WTC11 (cell line): ENCODE measurements around the gene NTRK2. TPM values are rescaled to one million over a fixed set of nuclear protein-coding genes. Genes with fewer than 3 reads are reported as not detected.

Experiments used
- ATAC-seq: fragments of 200-7000 bp; cut with Tn5 transposase; 2 replicates; pipeline ENCODE4 v1.10.0; 2021; ENCODE audit warnings: mild to moderate bottlenecking, moderate library complexity
- CTCF ChIA-PET: fragments of 300-600 bp; sonication (Branson Sonifier 250); formaldehyde crosslinking; loops from one replicate; lab custom pipeline; 2021; ENCODE audit warnings: antibody characterized with exemption; lab: Charles Lee
- POLR2A ChIA-PET: fragments of 350-600 bp; sonication (Branson Sonifier 250); formaldehyde crosslinking; loops from one replicate; lab custom pipeline; 2021; ENCODE audit warnings: antibody characterized with exemption; lab: Charles Lee
- DNase-seq: peaks from one replicate; pipeline ENCODE4 v3.0.0; 2021; ENCODE audit warnings: low spot score
- H3K27ac Mint-ChIP-seq: 2 replicates; pipeline ENCODE4 v1.8.0; 2021; ENCODE audit warnings: mixed read lengths
- H3K27me3 Mint-ChIP-seq: 2 replicates; pipeline ENCODE4 v1.8.0; 2021; ENCODE audit warnings: low read depth, mild to moderate bottlenecking, moderate library complexity, mixed read lengths
- H3K36me3 Mint-ChIP-seq: 2 replicates; pipeline ENCODE4 v1.8.0; 2021; ENCODE audit warnings: mixed read lengths
- H3K4me1 Mint-ChIP-seq: 2 replicates; pipeline ENCODE4 v1.8.0; 2022; ENCODE audit warnings: mixed read lengths
- H3K4me3 Mint-ChIP-seq: 2 replicates; pipeline ENCODE4 v1.8.0; 2021; ENCODE audit warnings: mild to moderate bottlenecking, moderate library complexity, mixed read lengths
- H3K9me3 Mint-ChIP-seq: 2 replicates; pipeline ENCODE4 v1.8.0; 2021; ENCODE audit warnings: mixed read lengths
- E2F4 ChIP-seq: sonication (generic); formaldehyde crosslinking; IDR thresholded peaks from 2 replicates; pipeline ENCODE4 v1.8.1; 2022; ENCODE audit warnings: low read depth, mild to moderate bottlenecking, moderate library complexity, missing genetic modification reagents, borderline replicate concordance
- NR1H2 ChIP-seq: sonication (generic); formaldehyde crosslinking; IDR thresholded peaks from 2 replicates; pipeline ENCODE4 v1.9.0; 2021; ENCODE audit warnings: mild to moderate bottlenecking, moderate library complexity, missing genetic modification reagents
- NR3C1 ChIP-seq: sonication (generic); formaldehyde crosslinking; conservative IDR thresholded peaks from 2 replicates; pipeline ENCODE4 v1.8.1; 2023; ENCODE audit warnings: low read depth, mild to moderate bottlenecking, missing genetic modification reagents
- OVOL2 ChIP-seq: fragments of 250-450 bp; sonication (Bioruptor Pico); IDR thresholded peaks from 2 replicates; pipeline ENCODE4 v1.9.0; 2021; ENCODE audit warnings: mild to moderate bottlenecking, borderline replicate concordance
- PRDM15 ChIP-seq: sonication (generic); formaldehyde crosslinking; IDR thresholded peaks from 2 replicates; pipeline ENCODE4 v1.8.0; 2022; ENCODE audit warnings: missing genetic modification reagents
- PRRX2 ChIP-seq: fragments of 250-450 bp; sonication (Bioruptor Pico); IDR thresholded peaks from 2 replicates; pipeline ENCODE4 v1.8.0; 2021; ENCODE audit warnings: mild to moderate bottlenecking
- TEAD4 ChIP-seq: sonication (generic); formaldehyde crosslinking; IDR thresholded peaks from 2 replicates; pipeline ENCODE4 v1.8.0; 2022; ENCODE audit warnings: mild to moderate bottlenecking, missing genetic modification reagents
- ZNF121 ChIP-seq: sonication (generic); formaldehyde crosslinking; IDR thresholded peaks from 2 replicates; pipeline ENCODE4 v1.8.0; 2023; ENCODE audit warnings: missing genetic modification reagents
- ZNF138 ChIP-seq: sonication (generic); formaldehyde crosslinking; conservative IDR thresholded peaks from 2 replicates; pipeline ENCODE4 v1.8.1; 2022; ENCODE audit warnings: mild to moderate bottlenecking, moderate library complexity, missing genetic modification reagents
- ZNF317 ChIP-seq: sonication (generic); formaldehyde crosslinking; IDR thresholded peaks from 2 replicates; pipeline ENCODE4 v1.8.1; 2023; ENCODE audit warnings: low read depth, mild to moderate bottlenecking, moderate library complexity, missing genetic modification reagents, borderline replicate concordance
- ZNF416 ChIP-seq: fragments of 250-450 bp; sonication (Bioruptor Pico); IDR thresholded peaks from 2 replicates; pipeline ENCODE4 v1.9.0; 2021; ENCODE audit warnings: mild to moderate bottlenecking, inconsistent platforms
- total RNA-seq: library from RNA; stranded (reverse); gene quantifications from 3 replicates; pipeline ENCODE4 v1.2.3, GENCODE V29; 2021
- TF ChIP-seq, protein P1 (sequence below): sonication (generic); formaldehyde crosslinking; IDR thresholded peaks from 2 replicates; pipeline ENCODE4 v1.8.1; 2023; ENCODE audit warnings: mild to moderate bottlenecking, missing genetic modification reagents
- TF ChIP-seq, protein P2 (sequence below): fragments of 250-450 bp; sonication (Bioruptor Pico); IDR thresholded peaks from 2 replicates; pipeline ENCODE4 v1.9.0; 2021; ENCODE audit warnings: mild to moderate bottlenecking, borderline replicate concordance
- TF ChIP-seq, protein P3 (sequence below): sonication (generic); formaldehyde crosslinking; IDR thresholded peaks from 2 replicates; pipeline ENCODE4 v1.8.1; 2022; ENCODE audit warnings: missing genetic modification reagents, borderline replicate concordance

NTRK2 gene
- total RNA-seq, 1 experiment from 2014 or later = 0.02 TPM

DNA sequence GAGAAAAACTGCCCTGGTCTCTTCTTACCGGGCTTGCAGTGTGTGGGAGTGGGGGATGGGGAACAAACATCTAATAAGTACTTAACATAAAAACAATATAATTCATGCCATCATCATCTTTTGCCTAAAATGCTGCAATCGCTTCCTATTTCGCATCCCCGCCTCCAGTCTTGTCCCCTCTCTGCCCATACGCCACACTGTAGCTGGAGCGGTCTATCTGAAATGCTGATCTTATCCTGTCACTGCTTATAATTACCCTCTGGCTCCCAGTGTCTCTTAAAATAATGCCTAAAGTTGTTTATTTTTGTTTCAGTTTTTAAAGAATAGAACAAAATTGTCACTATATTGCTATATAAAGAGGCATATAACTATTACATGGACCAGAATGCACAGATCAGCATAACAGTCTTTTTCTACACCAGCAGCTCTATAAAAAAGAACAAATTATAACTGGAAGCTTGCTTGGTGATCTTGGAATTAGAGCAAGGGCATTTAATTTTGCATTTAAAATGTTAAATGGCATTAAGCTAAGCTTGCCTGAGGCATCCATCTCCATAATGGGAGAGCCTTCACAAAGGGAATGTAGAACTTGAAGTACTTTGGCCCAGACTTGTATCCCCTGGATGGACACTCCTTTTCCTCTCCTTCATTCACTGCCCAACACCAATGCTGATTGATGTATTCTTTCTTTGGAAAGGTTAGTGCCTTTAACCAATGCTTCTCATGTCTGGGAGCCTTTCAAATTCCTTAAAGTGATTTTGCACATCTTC is 12.2 kb downstream of the NTRK2 start:
- no peaks in the 10 kb centered on the region for H3K9me3 Mint-ChIP-seq
- no peak overlapping the region for H3K27ac Mint-ChIP-seq
- H3K36me3 Mint-ChIP-seq = no peaks in the 10 kb centered on the region
- no peak overlapping the region for H3K4me3 Mint-ChIP-seq
- no peaks in the 10 kb centered on the region for H3K27me3 Mint-ChIP-seq
- ATAC-seq (no peak), DNase-seq (no peak)
- TF ChIP-seq ZNF317 = no peak
- no peak for TF ChIP-seq NR1H2 (CRISPR knock-in tag)
- TF ChIP-seq OVOL2 (CRISPR knock-in tag) = no peak
- TF ChIP-seq, protein P1, sequence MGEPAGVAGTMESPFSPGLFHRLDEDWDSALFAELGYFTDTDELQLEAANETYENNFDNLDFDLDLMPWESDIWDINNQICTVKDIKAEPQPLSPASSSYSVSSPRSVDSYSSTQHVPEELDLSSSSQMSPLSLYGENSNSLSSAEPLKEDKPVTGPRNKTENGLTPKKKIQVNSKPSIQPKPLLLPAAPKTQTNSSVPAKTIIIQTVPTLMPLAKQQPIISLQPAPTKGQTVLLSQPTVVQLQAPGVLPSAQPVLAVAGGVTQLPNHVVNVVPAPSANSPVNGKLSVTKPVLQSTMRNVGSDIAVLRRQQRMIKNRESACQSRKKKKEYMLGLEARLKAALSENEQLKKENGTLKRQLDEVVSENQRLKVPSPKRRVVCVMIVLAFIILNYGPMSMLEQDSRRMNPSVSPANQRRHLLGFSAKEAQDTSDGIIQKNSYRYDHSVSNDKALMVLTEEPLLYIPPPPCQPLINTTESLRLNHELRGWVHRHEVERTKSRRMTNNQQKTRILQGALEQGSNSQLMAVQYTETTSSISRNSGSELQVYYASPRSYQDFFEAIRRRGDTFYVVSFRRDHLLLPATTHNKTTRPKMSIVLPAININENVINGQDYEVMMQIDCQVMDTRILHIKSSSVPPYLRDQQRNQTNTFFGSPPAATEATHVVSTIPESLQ (CRISPR knock-in tag) = no peak
- no peak for TF ChIP-seq ZNF138 (CRISPR knock-in tag)
- TF ChIP-seq PRRX2 = no peak
- TF ChIP-seq NR3C1 = no peak
- TF ChIP-seq, protein P2, sequence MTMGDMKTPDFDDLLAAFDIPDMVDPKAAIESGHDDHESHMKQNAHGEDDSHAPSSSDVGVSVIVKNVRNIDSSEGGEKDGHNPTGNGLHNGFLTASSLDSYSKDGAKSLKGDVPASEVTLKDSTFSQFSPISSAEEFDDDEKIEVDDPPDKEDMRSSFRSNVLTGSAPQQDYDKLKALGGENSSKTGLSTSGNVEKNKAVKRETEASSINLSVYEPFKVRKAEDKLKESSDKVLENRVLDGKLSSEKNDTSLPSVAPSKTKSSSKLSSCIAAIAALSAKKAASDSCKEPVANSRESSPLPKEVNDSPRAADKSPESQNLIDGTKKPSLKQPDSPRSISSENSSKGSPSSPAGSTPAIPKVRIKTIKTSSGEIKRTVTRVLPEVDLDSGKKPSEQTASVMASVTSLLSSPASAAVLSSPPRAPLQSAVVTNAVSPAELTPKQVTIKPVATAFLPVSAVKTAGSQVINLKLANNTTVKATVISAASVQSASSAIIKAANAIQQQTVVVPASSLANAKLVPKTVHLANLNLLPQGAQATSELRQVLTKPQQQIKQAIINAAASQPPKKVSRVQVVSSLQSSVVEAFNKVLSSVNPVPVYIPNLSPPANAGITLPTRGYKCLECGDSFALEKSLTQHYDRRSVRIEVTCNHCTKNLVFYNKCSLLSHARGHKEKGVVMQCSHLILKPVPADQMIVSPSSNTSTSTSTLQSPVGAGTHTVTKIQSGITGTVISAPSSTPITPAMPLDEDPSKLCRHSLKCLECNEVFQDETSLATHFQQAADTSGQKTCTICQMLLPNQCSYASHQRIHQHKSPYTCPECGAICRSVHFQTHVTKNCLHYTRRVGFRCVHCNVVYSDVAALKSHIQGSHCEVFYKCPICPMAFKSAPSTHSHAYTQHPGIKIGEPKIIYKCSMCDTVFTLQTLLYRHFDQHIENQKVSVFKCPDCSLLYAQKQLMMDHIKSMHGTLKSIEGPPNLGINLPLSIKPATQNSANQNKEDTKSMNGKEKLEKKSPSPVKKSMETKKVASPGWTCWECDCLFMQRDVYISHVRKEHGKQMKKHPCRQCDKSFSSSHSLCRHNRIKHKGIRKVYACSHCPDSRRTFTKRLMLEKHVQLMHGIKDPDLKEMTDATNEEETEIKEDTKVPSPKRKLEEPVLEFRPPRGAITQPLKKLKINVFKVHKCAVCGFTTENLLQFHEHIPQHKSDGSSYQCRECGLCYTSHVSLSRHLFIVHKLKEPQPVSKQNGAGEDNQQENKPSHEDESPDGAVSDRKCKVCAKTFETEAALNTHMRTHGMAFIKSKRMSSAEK (CRISPR knock-in tag) = no peak
- no peak for TF ChIP-seq E2F4 (CRISPR knock-in tag)
- no peak for TF ChIP-seq PRDM15
- TF ChIP-seq, protein P3, sequence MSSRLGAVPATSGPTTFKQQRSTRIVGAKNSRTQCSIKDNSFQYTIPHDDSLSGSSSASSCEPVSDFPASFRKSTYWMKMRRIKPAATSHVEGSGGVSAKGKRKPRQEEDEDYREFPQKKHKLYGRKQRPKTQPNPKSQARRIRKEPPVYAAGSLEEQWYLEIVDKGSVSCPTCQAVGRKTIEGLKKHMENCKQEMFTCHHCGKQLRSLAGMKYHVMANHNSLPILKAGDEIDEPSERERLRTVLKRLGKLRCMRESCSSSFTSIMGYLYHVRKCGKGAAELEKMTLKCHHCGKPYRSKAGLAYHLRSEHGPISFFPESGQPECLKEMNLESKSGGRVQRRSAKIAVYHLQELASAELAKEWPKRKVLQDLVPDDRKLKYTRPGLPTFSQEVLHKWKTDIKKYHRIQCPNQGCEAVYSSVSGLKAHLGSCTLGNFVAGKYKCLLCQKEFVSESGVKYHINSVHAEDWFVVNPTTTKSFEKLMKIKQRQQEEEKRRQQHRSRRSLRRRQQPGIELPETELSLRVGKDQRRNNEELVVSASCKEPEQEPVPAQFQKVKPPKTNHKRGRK (CRISPR knock-in tag) = no peak
- TF ChIP-seq ZNF121 (CRISPR knock-in tag) = no peak
- no peak for TF ChIP-seq TEAD4
- no peak for TF ChIP-seq ZNF416 (CRISPR knock-in tag)
- POLR2A ChIA-PET = no interaction called here
- CTCF ChIA-PET = interaction anchor here (1.1 kb wide), 1 partner anchor 284 kb away, joined by 3 read pairs; no protein-coding TSS in a partner anchor
- H3K4me1 Mint-ChIP-seq = no peaks in the 10 kb centered on the region
